ENCODE measurements around the gene PGM2. TPM values are rescaled to one million over a fixed set of nuclear protein-coding genes. Genes with fewer than 3 reads are reported as not detected.

The PGM2 gene
- total RNA-seq, 1 experiment from 2014 or later: 20.9 TPM

- no peaks in the 10 kb centered on the region for H3K27me3 ChIP-seq (replicated peaks)
- no peaks in the 10 kb centered on the region for H3K9me3 ChIP-seq (replicated peaks)
- H3K27ac ChIP-seq: no peak overlapping the region
- DNase-seq (ENCODE audit: low read depth in 1 of 2, low spot score in 2 of 2): no peak
- H3K4me3 ChIP-seq: no peak overlapping the region
- H3K36me3 ChIP-seq: no peaks in the 10 kb centered on the region; the same call in 1 of the 2 replicates
- no peaks in the 10 kb centered on the region for H3K4me1 ChIP-seq (replicated peaks)
These were observed 31.6 kb downstream of the PGM2 start for GRCh38 chr4:37858112-37858511.

GRCh38 chr4:37858872-37859271, 32.4 kb downstream of the PGM2 start:
- H3K4me1 ChIP-seq (replicated peaks): no peaks in the 10 kb centered on the region
- no peak overlapping the region for H3K27ac ChIP-seq
- H3K36me3 ChIP-seq: no peaks in the 10 kb centered on the region; the same call in 1 of the 2 replicates
- no peak overlapping the region for H3K4me3 ChIP-seq
- no peaks in the 10 kb centered on the region for H3K27me3 ChIP-seq (replicated peaks)
- H3K9me3 ChIP-seq (replicated peaks): no peaks in the 10 kb centered on the region
- no peak for DNase-seq (ENCODE audit: low read depth in 1 of 2, low spot score in 2 of 2)

GRCh38 chr4:37860266-37860665, 33.8 kb downstream of the PGM2 start:
- H3K4me3 ChIP-seq: no peak overlapping the region
- H3K27ac ChIP-seq: no peak overlapping the region
- H3K4me1 ChIP-seq (replicated peaks): no peaks in the 10 kb centered on the region
- H3K27me3 ChIP-seq (replicated peaks): no peaks in the 10 kb centered on the region
- H3K9me3 ChIP-seq (replicated peaks): no peaks in the 10 kb centered on the region
- no peak for DNase-seq (ENCODE audit: low read depth in 1 of 2, low spot score in 2 of 2)
- H3K36me3 ChIP-seq: no peaks in the 10 kb centered on the region; the same call in 1 of the 2 replicates

- H3K4me1 ChIP-seq (replicated peaks): no peaks in the 10 kb centered on the region
- no peak overlapping the region for H3K4me3 ChIP-seq
- no peaks in the 10 kb centered on the region for H3K27me3 ChIP-seq (replicated peaks)
- H3K9me3 ChIP-seq (replicated peaks): no peaks in the 10 kb centered on the region
- no peaks in the 10 kb centered on the region; the same call in 1 of the 2 replicates for H3K36me3 ChIP-seq
- H3K27ac ChIP-seq: no peak overlapping the region
- DNase-seq (ENCODE audit: low read depth in 1 of 2, low spot score in 2 of 2): no peak
These were observed 36.5 kb downstream of the PGM2 start for GRCh38 chr4:37862961-37863360.

- no peaks in the 10 kb centered on the region for H3K9me3 ChIP-seq (replicated peaks)
- no peak overlapping the region for H3K4me3 ChIP-seq
- no peaks in the 10 kb centered on the region for H3K27me3 ChIP-seq (replicated peaks)
- no peaks in the 10 kb centered on the region; the same call in 1 of the 2 replicates for H3K36me3 ChIP-seq
- no peak for DNase-seq (ENCODE audit: low read depth in 1 of 2, low spot score in 2 of 2)
- no peaks in the 10 kb centered on the region for H3K4me1 ChIP-seq (replicated peaks)
- no peak overlapping the region for H3K27ac ChIP-seq
These were observed 38.3 kb downstream of the PGM2 start for GRCh38 chr4:37864786-37865185.

- Histone ChIP-seq H3K4me3 (no peak overlapping the region), H3K27ac (no peak overlapping the region), H3K4me1 (replicated peaks) (no peaks in the 10 kb centered on the region), H3K27me3 (replicated peaks) (no peaks in the 10 kb centered on the region), H3K36me3 (no peaks in the 10 kb centered on the region; the same call in 1 of the 2 replicates), H3K9me3 (replicated peaks) (no peaks in the 10 kb centered on the region)
- DNase-seq (ENCODE audit: low read depth in 1 of 2, low spot score in 2 of 2): no peak
These were observed 39.0 kb downstream of the PGM2 start for GRCh38 chr4:37865450-37865849.

GRCh38 chr4:37867102-37867501, 40.6 kb downstream of the PGM2 start:
- no peaks in the 10 kb centered on the region for H3K4me1 ChIP-seq (replicated peaks)

GRCh38 chr4:37868238-37868637, 41.8 kb downstream of the PGM2 start:
- Histone ChIP-seq H3K9me3 (replicated peaks) (no peaks in the 10 kb centered on the region), H3K4me1 (replicated peaks) (no peaks in the 10 kb centered on the region), H3K27me3 (replicated peaks) (no peaks in the 10 kb centered on the region), H3K36me3 (no peaks in the 10 kb centered on the region), H3K27ac (no peak overlapping the region), H3K4me3 (no peak overlapping the region)
- no peak for DNase-seq (ENCODE audit: low read depth in 1 of 2, low spot score in 2 of 2)

More at GRCh38 chr4:37867102-37867501, 40.6 kb downstream of the PGM2 start:
- H3K9me3 ChIP-seq (replicated peaks): no peaks in the 10 kb centered on the region
- no peak overlapping the region for H3K27ac ChIP-seq
- no peak overlapping the region for H3K4me3 ChIP-seq
- DNase-seq (ENCODE audit: low read depth in 1 of 2, low spot score in 2 of 2): no peak
- no peaks in the 10 kb centered on the region for H3K27me3 ChIP-seq (replicated peaks)
- no peaks in the 10 kb centered on the region; the same call in 1 of the 2 replicates for H3K36me3 ChIP-seq

- Histone ChIP-seq H3K9me3 (replicated peaks) (no peaks in the 10 kb centered on the region), H3K4me1 (replicated peaks) (no peaks in the 10 kb centered on the region), H3K36me3 (no peaks in the 10 kb centered on the region), H3K4me3 (no peak overlapping the region), H3K27me3 (replicated peaks) (no peaks in the 10 kb centered on the region), H3K27ac (no peak overlapping the region)
- DNase-seq (ENCODE audit: low read depth in 1 of 2, low spot score in 2 of 2): no peak
These were observed 46.0 kb downstream of the PGM2 start for GRCh38 chr4:37872310-37872988.

GRCh38 chr4:37873386-37873785, 46.9 kb downstream of the PGM2 start:
- no peaks in the 10 kb centered on the region for H3K36me3 ChIP-seq
- no peaks in the 10 kb centered on the region for H3K27me3 ChIP-seq (replicated peaks)
- H3K9me3 ChIP-seq (replicated peaks): no peaks in the 10 kb centered on the region
- H3K4me3 ChIP-seq: no peak overlapping the region
- no peak overlapping the region for H3K27ac ChIP-seq
- DNase-seq (ENCODE audit: low read depth in 1 of 2, low spot score in 2 of 2): no peak
- H3K4me1 ChIP-seq (replicated peaks): no peaks in the 10 kb centered on the region

- H3K36me3 ChIP-seq: no peaks in the 10 kb centered on the region
- no peaks in the 10 kb centered on the region for H3K4me1 ChIP-seq (replicated peaks)
- no peak overlapping the region for H3K27ac ChIP-seq
- no peaks in the 10 kb centered on the region for H3K27me3 ChIP-seq (replicated peaks)
- no peaks in the 10 kb centered on the region for H3K9me3 ChIP-seq (replicated peaks)
- no peak for DNase-seq (ENCODE audit: low read depth in 1 of 2, low spot score in 2 of 2)
- H3K4me3 ChIP-seq: no peak overlapping the region
These were observed 49.7 kb downstream of the PGM2 start for GRCh38 chr4:37876156-37876555.

GRCh38 chr4:37879365-37879764, 52.9 kb downstream of the PGM2 start:
- Histone ChIP-seq H3K36me3 (no peaks in the 10 kb centered on the region), H3K27me3 (replicated peaks) (no peaks in the 10 kb centered on the region), H3K4me3 (no peak overlapping the region), H3K9me3 (replicated peaks) (no peaks in the 10 kb centered on the region), H3K27ac (no peak overlapping the region), H3K4me1 (replicated peaks) (no peaks in the 10 kb centered on the region)
- DNase-seq (ENCODE audit: low read depth in 1 of 2, low spot score in 2 of 2): no peak

- Histone ChIP-seq H3K36me3 (no peaks in the 10 kb centered on the region), H3K9me3 (replicated peaks) (no peaks in the 10 kb centered on the region), H3K4me3 (no peak overlapping the region), H3K27me3 (replicated peaks) (no peaks in the 10 kb centered on the region), H3K4me1 (replicated peaks) (no peaks in the 10 kb centered on the region), H3K27ac (no peak overlapping the region)
- DNase-seq (ENCODE audit: low read depth in 1 of 2, low spot score in 2 of 2): no peak
These were observed 55.3 kb downstream of the PGM2 start for GRCh38 chr4:37881811-37882210.

GRCh38 chr4:37882665-37883296, 56.3 kb downstream of the PGM2 start:
- H3K4me3 ChIP-seq: no peak overlapping the region
- no peaks in the 10 kb centered on the region for H3K4me1 ChIP-seq (replicated peaks)
- H3K9me3 ChIP-seq (replicated peaks): no peaks in the 10 kb centered on the region
- no peak for DNase-seq (ENCODE audit: low read depth in 1 of 2, low spot score in 2 of 2)
- H3K27ac ChIP-seq: no peak overlapping the region
- no peaks in the 10 kb centered on the region for H3K36me3 ChIP-seq
- H3K27me3 ChIP-seq (replicated peaks): no peaks in the 10 kb centered on the region

All from SJSA1 (cell line).